ENCODE data around the gene MRPS27. TPM values are rescaled to one million over a fixed set of nuclear protein-coding genes. Genes with fewer than 3 reads are reported as not detected.

Gene MRPS27
- total and polyA plus RNA-seq, 11 donors: 31.9 to 94.1 (median 67.9) TPM

DNA sequence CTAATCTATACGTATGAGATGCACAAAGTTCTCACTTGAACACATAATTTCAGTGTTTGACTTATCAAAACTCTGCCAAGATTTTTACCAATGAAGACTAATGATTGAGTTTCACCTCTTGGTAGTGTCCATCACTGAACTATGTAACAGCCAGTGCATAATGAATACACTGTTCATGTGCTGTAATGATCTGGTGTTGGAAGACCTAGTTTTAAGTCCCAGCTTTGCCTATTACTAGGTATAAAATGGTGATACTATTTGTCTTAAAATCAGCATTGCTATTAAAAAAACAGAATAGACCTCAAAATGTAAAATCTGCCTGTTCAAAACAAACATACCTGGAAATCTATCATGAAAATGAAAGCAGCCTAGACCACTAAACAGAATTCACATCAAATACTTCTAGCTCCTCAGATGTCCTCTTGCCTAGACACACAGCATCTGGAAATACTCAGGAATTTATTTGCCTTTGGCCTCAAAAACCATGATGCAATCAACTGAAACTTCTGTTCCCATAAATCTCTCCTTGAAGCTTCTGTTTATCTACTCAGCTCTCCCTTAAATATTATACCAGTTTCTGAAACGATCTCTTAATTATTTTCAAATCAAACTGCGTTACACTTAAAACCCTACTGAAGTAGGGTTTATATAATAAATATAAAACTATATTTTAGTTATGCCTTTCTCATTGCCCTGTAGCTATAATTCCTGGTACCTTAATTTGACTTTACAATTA is 38.1 kb downstream of the MRPS27 start:
- no peaks in the 10 kb centered on the region for H3K36me3 ChIP-seq
- 62 to 73% (median 69%) methylated on average over 3 of the region's 3 CpGs for WGBS, 4 donors
- peaks cover 0 to under 1% (median 0%) of the 10 kb centered on the region in 12 donors for H3K9me3 ChIP-seq
- intact Hi-C loops (cut with DNase I): no loop called here
- H3K4me1 ChIP-seq: peaks cover 0 to 40% (median 12%) of the 10 kb centered on the region in 12 donors
- H3K4me3 ChIP-seq: no peak overlapping the region
- H3K27ac ChIP-seq: peak overlapping the region; percentile 18 to 80 (median 68)
- H3K27me3 ChIP-seq: no peaks in the 10 kb centered on the region
- TF ChIP-seq, protein P1, sequence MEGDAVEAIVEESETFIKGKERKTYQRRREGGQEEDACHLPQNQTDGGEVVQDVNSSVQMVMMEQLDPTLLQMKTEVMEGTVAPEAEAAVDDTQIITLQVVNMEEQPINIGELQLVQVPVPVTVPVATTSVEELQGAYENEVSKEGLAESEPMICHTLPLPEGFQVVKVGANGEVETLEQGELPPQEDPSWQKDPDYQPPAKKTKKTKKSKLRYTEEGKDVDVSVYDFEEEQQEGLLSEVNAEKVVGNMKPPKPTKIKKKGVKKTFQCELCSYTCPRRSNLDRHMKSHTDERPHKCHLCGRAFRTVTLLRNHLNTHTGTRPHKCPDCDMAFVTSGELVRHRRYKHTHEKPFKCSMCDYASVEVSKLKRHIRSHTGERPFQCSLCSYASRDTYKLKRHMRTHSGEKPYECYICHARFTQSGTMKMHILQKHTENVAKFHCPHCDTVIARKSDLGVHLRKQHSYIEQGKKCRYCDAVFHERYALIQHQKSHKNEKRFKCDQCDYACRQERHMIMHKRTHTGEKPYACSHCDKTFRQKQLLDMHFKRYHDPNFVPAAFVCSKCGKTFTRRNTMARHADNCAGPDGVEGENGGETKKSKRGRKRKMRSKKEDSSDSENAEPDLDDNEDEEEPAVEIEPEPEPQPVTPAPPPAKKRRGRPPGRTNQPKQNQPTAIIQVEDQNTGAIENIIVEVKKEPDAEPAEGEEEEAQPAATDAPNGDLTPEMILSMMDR (IDR thresholded peaks at IDR 0.05): no peak
- no peak for TF ChIP-seq POLR2A (IDR thresholded peaks at IDR 0.05)
- ATAC-seq (peak; percentile 44 to 85 (median 61)), DNase-seq (no peak)

DNA sequence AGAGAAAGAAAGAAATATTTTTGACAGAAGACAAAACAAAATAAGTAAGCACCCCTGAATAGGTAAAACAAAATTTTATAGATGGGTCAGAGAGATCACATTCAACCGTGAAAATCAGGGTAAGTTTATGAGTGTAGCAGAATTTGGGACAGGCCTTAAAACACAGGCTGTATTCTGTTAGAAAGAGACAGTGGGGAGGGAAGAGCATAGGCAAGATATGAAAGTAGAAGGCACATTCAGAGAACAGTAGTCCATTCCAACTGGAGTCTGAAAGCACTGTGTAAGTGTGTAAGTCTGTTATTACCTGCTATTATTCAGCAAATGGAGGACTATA is 38.6 kb downstream of the MRPS27 start:
- no peak for TF ChIP-seq POLR2A (IDR thresholded peaks at IDR 0.05)
- TF ChIP-seq, protein P1 (IDR thresholded peaks at IDR 0.05): no peak
- DNase-seq: no peak
- H3K9me3 ChIP-seq: peaks cover 0 to 6% (median 0%) of the 10 kb centered on the region in 12 donors
- H3K36me3 ChIP-seq: peaks cover 0 to 5% (median 0%) of the 10 kb centered on the region in 9 donors
- WGBS, 4 donors: 78 to 86% (median 83%) methylated on average over 1 of the region's 1 CpG
- no peaks in the 10 kb centered on the region for H3K27me3 ChIP-seq
- intact Hi-C loops (cut with DNase I): no loop called here
- peaks cover 0 to 40% (median 12%) of the 10 kb centered on the region in 12 donors for H3K4me1 ChIP-seq
- peak overlapping the region; percentile 18 to 80 (median 68) for H3K27ac ChIP-seq
- no peak overlapping the region for H3K4me3 ChIP-seq
- ATAC-seq: peak in 2 of 4 donors; percentile 18 to 28

DNA sequence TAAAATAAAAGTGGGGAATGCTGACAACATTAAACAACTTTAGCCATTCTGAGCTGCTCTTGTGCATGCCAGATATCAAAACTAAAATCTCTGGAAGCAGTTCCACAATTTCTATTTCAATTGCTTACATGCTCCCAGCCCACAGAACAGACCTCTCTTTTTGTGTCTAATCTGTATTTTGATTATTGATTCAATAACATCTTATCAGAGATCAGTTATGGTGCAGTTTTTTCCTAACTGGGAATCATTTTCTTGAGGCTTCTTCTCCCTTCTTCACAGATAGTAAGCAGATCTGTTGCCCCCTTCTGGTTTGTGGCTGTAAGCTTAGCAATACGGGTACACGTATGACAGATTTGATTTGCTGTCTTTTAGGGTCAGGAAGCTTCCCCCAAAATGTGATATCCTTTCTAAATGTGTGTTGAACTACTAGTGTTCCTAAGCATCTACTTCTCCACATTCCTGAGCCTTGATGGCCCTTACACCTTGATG is 39.4 kb downstream of the MRPS27 start:
- TF ChIP-seq, protein P1 (IDR thresholded peaks at IDR 0.05): peak; percentile 27 to 55 (median 42)
- no peak for TF ChIP-seq POLR2A (IDR thresholded peaks at IDR 0.05)
- Histone ChIP-seq H3K4me3 (no peak overlapping the region), H3K9me3 (peaks cover 0 to 11% (median 0%) of the 10 kb centered on the region in 12 donors), H3K27me3 (no peaks in the 10 kb centered on the region), H3K4me1 (peaks cover 0 to 40% (median 12%) of the 10 kb centered on the region in 12 donors), H3K27ac (peak overlapping the region in 10 of 12 donors; percentile 22 to 80 (median 68)), H3K36me3 (peaks cover 0 to 9% (median 0%) of the 10 kb centered on the region in 9 donors)
- intact Hi-C loops (cut with DNase I): no loop called here
- ATAC-seq (peak in 2 of 4 donors; percentile 34 to 60), DNase-seq (no peak)
- WGBS, 4 donors: 43 to 63% (median 54%) methylated on average over 2 of the region's 2 CpGs

DNA sequence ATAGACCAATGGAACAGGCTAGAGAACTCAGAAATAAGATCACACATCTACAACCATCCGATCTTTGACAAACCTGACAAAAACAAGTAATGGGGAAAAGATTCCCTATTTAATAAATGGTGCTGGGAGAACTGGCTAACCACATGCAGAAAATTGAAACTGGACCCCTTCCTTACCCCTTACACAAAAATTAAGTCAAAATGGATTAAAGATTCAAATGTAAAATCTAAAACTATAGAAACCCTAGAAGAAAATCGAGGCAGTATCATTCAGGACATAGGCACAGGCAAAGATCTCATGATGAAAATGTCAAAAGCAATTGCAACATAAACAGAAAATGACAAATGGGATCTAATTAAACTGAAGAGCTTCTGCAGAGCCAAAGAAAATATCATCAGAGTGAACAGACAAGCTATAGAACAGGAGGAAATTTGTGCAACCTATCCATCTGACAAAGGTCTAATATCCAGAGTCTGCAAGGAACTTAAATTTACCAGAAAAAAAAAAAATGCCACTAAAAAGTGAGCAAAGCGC is 43.8 kb downstream of the MRPS27 start:
- Histone ChIP-seq H3K36me3 (peaks cover 0 to 9% (median 0%) of the 10 kb centered on the region in 9 donors), H3K4me1 (peaks cover 0 to 15% (median 1%) of the 10 kb centered on the region in 12 donors), H3K4me3 (no peak overlapping the region), H3K27ac (no peak overlapping the region), H3K9me3 (peaks cover 0 to 11% (median 0%) of the 10 kb centered on the region in 12 donors), H3K27me3 (no peaks in the 10 kb centered on the region)
- no peak for TF ChIP-seq POLR2A (IDR thresholded peaks at IDR 0.05)
- TF ChIP-seq, protein P1 (IDR thresholded peaks at IDR 0.05): no peak
- ATAC-seq (no peak), DNase-seq (no peak)
- WGBS, 4 donors: 97 to 100% (median 98%) methylated on average over 3 of the region's 3 CpGs
- intact Hi-C loops (cut with DNase I): loop anchor here in 1 of 10 donors (10.0 kb wide), 1 partner anchor 131 kb away; no protein-coding TSS in a partner anchor
